ENCODE measurements around the gene KISS1.

- TF ChIP-seq, protein P1, sequence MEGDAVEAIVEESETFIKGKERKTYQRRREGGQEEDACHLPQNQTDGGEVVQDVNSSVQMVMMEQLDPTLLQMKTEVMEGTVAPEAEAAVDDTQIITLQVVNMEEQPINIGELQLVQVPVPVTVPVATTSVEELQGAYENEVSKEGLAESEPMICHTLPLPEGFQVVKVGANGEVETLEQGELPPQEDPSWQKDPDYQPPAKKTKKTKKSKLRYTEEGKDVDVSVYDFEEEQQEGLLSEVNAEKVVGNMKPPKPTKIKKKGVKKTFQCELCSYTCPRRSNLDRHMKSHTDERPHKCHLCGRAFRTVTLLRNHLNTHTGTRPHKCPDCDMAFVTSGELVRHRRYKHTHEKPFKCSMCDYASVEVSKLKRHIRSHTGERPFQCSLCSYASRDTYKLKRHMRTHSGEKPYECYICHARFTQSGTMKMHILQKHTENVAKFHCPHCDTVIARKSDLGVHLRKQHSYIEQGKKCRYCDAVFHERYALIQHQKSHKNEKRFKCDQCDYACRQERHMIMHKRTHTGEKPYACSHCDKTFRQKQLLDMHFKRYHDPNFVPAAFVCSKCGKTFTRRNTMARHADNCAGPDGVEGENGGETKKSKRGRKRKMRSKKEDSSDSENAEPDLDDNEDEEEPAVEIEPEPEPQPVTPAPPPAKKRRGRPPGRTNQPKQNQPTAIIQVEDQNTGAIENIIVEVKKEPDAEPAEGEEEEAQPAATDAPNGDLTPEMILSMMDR (IDR thresholded peaks at IDR 0.05) = no peak
- no peak for TF ChIP-seq POLR2A (IDR thresholded peaks at IDR 0.05)
Observed at GRCh38 chr1:204174958-204175357, 21.3 kb downstream of the KISS1 start.

Data from adrenal gland (tissue), 5 donors.